Measurements from ENCODE around the gene TCN2. TPM values are rescaled to one million over a fixed set of nuclear protein-coding genes. Genes with fewer than 3 reads are reported as not detected.

The TCN2 gene
- total and polyA plus RNA-seq, 9 of the 15 experiments (the other 6 are each of a cell fraction or from before 2014, with no cell fraction given), result 0.88 to 5.4 (median 1.7) TPM

- no TSS peak for BruUV-seq (replicated peaks)
- no peaks in the 10 kb centered on the region for H3K79me2 ChIP-seq (ENCODE audit: control insufficient read depth, insufficient read depth, low read length)
- WGBS (ENCODE audit: insufficient coverage, low coverage, missing lambda C conversion rate), result 19% methylated on average over 9 of the region's 10 CpGs
- no peaks in the 10 kb centered on the region; the same call in none of the 2 replicates for H4K20me1 ChIP-seq (replicated peaks; ENCODE audit: control insufficient read depth, insufficient read depth, low read length)
- FAIRE-seq (no peak), DNase-seq (ENCODE audit: extremely low read depth in 1 of 4, low spot score in 3 of 4) (no peak), ATAC-seq (no peak)
- no peaks in the 10 kb centered on the region for H3K36me3 ChIP-seq (ENCODE audit: control insufficient read depth, insufficient read depth, low read length)
- no peak overlapping the region for H2AFZ ChIP-seq (ENCODE audit: low read depth, low read length)
- no peak overlapping the region for H3K27ac ChIP-seq (ENCODE audit: extremely low read depth, low read depth, low read length)
- TF ChIP-seq ZNF764 (CRISPR knock-in tag; IDR thresholded peaks at IDR 0.05; ENCODE audit: low read depth) (no peak), ZNF121 (CRISPR knock-in tag; conservative IDR thresholded peaks at IDR 0.05) (peak; percentile 72)
- POLR2A ChIA-PET, result interaction anchor here (0.8 to 1.4 kb wide), 2 partner anchors 10 to 14 kb away, joined by 4 to 7 read pairs; no protein-coding TSS in a partner anchor
- peaks cover 0 to 8% of the 10 kb centered on the region in 2 experiments; a peak in 2 of 5 replicates for H3K4me1 ChIP-seq (replicated peaks in 1 of 2; ENCODE audit: control insufficient read depth in 2 of 2, insufficient read depth in 2 of 2, low read length in 2 of 2)
- H3K4me2 ChIP-seq (ENCODE audit: insufficient read depth, low read length), result no peak overlapping the region
- H3K9me1 ChIP-seq (ENCODE audit: control insufficient read depth, insufficient read depth, low read length), result no peaks in the 10 kb centered on the region
- intact Hi-C loops (cut with micrococcal nuclease), result no loop called here
- no peaks in the 10 kb centered on the region for H3K9me3 ChIP-seq (replicated peaks; ENCODE audit: control insufficient read depth, insufficient read depth, low read depth, low read length)
- in situ Hi-C loops (cut with MboI), result no loop called here
- no peak overlapping the region for H3K9ac ChIP-seq (ENCODE audit: insufficient read depth in 1 of 2, low read depth in 2 of 2, low read length in 2 of 2)
- H3K27me3 ChIP-seq (ENCODE audit: control insufficient read depth in 2 of 2, insufficient read depth in 2 of 2, low read length in 2 of 2), result peaks cover 0 to 17% of the 10 kb centered on the region in 2 experiments; a peak in 3 of 5 replicates
- CTCF ChIA-PET (ENCODE audit: low intra/inter-chr PET ratio), result no interaction called here
- no peak overlapping the region for H3K4me3 ChIP-seq
These were observed 37.2 kb upstream of the TCN2 start for GRCh38 chr22:30569674-30570202.

- DNase-seq (ENCODE audit: extremely low read depth in 1 of 4, low spot score in 3 of 4) (no peak), ATAC-seq (no peak), FAIRE-seq (no peak)
- Histone ChIP-seq H3K4me1 (replicated peaks in 1 of 2; ENCODE audit: control insufficient read depth in 2 of 2, insufficient read depth in 2 of 2, low read length in 2 of 2) (peaks cover 0 to 12% of the 10 kb centered on the region in 2 experiments; a peak in 2 of 5 replicates), H3K4me2 (ENCODE audit: insufficient read depth, low read length) (no peak overlapping the region), H3K9ac (ENCODE audit: insufficient read depth in 1 of 2, low read depth in 2 of 2, low read length in 2 of 2) (no peak overlapping the region), H4K20me1 (replicated peaks; ENCODE audit: control insufficient read depth, insufficient read depth, low read length) (no peaks in the 10 kb centered on the region; the same call in none of the 2 replicates), H3K79me2 (ENCODE audit: control insufficient read depth, insufficient read depth, low read length) (no peaks in the 10 kb centered on the region), H3K9me3 (replicated peaks; ENCODE audit: control insufficient read depth, insufficient read depth, low read depth, low read length) (no peaks in the 10 kb centered on the region), H3K9me1 (ENCODE audit: control insufficient read depth, insufficient read depth, low read length) (no peaks in the 10 kb centered on the region), H3K27ac (ENCODE audit: extremely low read depth, low read depth, low read length) (no peak overlapping the region), H3K36me3 (ENCODE audit: control insufficient read depth, insufficient read depth, low read length) (peaks cover 19% of the 10 kb centered on the region; the same call in 1 of the 3 replicates), H3K27me3 (ENCODE audit: control insufficient read depth in 2 of 2, insufficient read depth in 2 of 2, low read length in 2 of 2) (peaks cover 0 to 17% of the 10 kb centered on the region in 2 experiments; a peak in 3 of 5 replicates), H3K4me3 (no peak overlapping the region), H2AFZ (ENCODE audit: low read depth, low read length) (no peak overlapping the region)
- in situ Hi-C loops (cut with MboI) (no loop called here), intact Hi-C loops (cut with micrococcal nuclease) (no loop called here)
- no peak for TF ChIP-seq BDP1 (IDR thresholded peaks at IDR 0.05; ENCODE audit: insufficient read depth, insufficient read length)
- no peak for TF ChIP-seq RBM14 (IDR thresholded peaks at IDR 0.05; ENCODE audit: borderline replicate concordance, insufficient read depth, low read depth, low read length)
- no peak for TF ChIP-seq ZBTB8A (IDR thresholded peaks at IDR 0.05; ENCODE audit: partially characterized antibody)
- no peak for TF ChIP-seq E2F5 (CRISPR knock-in tag; IDR thresholded peaks at IDR 0.05)
- no peak for TF ChIP-seq POLR2AphosphoS2 (IDR thresholded peaks at IDR 0.05; ENCODE audit: low read length)
- TF ChIP-seq ZFP36 (IDR thresholded peaks at IDR 0.05; ENCODE audit: low read depth, low read length, partially characterized antibody), result peak; percentile 63
- no peak for TF ChIP-seq TFE3 (CRISPR knock-in tag; IDR thresholded peaks at IDR 0.05)
- TF ChIP-seq CBFA2T2 (conservative IDR thresholded peaks at IDR 0.05), result no peak
- 0 out of 4 replicates have a peak, but pooled peaks of 1 of the 2 experiments have one; percentile 18 for TF ChIP-seq KDM1A (IDR thresholded peaks at IDR 0.05)
- BruUV-seq (replicated peaks), result no TSS peak
- WGBS (ENCODE audit: insufficient coverage, low coverage, missing lambda C conversion rate), result 28% methylated on average over 6 of the region's 6 CpGs
- ChIA-PET POLR2A (interaction anchor here (0.7 to 2.1 kb wide), 4 partner anchors 8 to 25 kb away, joined by 3 to 6 read pairs (median 4); no protein-coding TSS in a partner anchor), CTCF (ENCODE audit: low intra/inter-chr PET ratio) (no interaction called here)
These were observed 34.8 kb upstream of the TCN2 start for GRCh38 chr22:30572210-30572609.

Data from K562 (cell line).